Neural progenitor cell (in vitro differentiated cells): ENCODE data around the gene PLP2. TPM values are rescaled to one million over a fixed set of nuclear protein-coding genes. Genes with fewer than 3 reads are reported as not detected.
A peak's percentile ranks its signal among the peaks of the same experiment; 100 is the strongest.
"Not testable (repeated sequence)": the region's sequence is repeated elsewhere in the genome, so short reads cannot be mapped to it uniquely, and the experiment has no call there.

ENCODE experiments used
- DNase-seq: peaks from one replicate; pipeline ENCODE4 v3.0.0-alpha.2; 2016; ENCODE audit warnings: low spot score
- H2AFZ ChIP-seq: fragments of 200-600 bp; sonication (generic); replicated peaks from 2 replicates; pipeline ENCODE4 v1.6.1; 2016; ENCODE audit warnings: antibody characterized with exemption
- H3F3A ChIP-seq: fragments of 200-600 bp; sonication (generic); 2 replicates; pipeline ENCODE4 v1.6.1; 2016; ENCODE audit warnings: antibody characterized with exemption, low read depth
- H3K27ac ChIP-seq: fragments of 200-600 bp; sonication (generic); 2 replicates; pipeline ENCODE4 v1.5.1; 2016; ENCODE audit warnings: mild to moderate bottlenecking
- H3K27me3 ChIP-seq: fragments of 200-600 bp; sonication (generic); 2 replicates; pipeline ENCODE4 v1.6.1; 2016; ENCODE audit warnings: mild to moderate bottlenecking, moderate library complexity
- H3K36me3 ChIP-seq: fragments of 200-600 bp; sonication (generic); 2 replicates; pipeline ENCODE4 v1.5.1; 2016
- H3K4me1 ChIP-seq: fragments of 200-600 bp; sonication (generic); 2 replicates; pipeline ENCODE4 v1.6.1; 2016; ENCODE audit warnings: mixed run types
- H3K4me2 ChIP-seq: fragments of 200-600 bp; sonication (generic); 2 replicates; pipeline ENCODE4 v1.6.1; 2016
- H3K4me3 ChIP-seq: fragments of 200-600 bp; sonication (generic); 2 replicates; pipeline ENCODE4 v1.5.1; 2016
- H3K79me2 ChIP-seq: fragments of 200-600 bp; sonication (generic); 2 replicates; pipeline ENCODE4 v1.6.1; 2016; ENCODE audit warnings: low read depth
- H3K9ac ChIP-seq: fragments of 200-600 bp; sonication (generic); 2 replicates; pipeline ENCODE4 v1.6.1; 2016
- H3K9me3 ChIP-seq: fragments of 200-600 bp; sonication (generic); 2 replicates; pipeline ENCODE4 v1.5.1; 2016; ENCODE audit warnings: low read depth
- H4K20me1 ChIP-seq: fragments of 200-600 bp; sonication (generic); 2 replicates; pipeline ENCODE4 v1.6.1; 2016; ENCODE audit warnings: low read depth
- H3K27ac Mint-ChIP-seq: 3 replicates; pipeline ENCODE4 v1.8.0; 2021; ENCODE audit warnings: mixed read lengths
- H3K27me3 Mint-ChIP-seq: 2 replicates; pipeline ENCODE4 v1.8.0; 2022; ENCODE audit warnings: low read depth, mild to moderate bottlenecking, inconsistent platforms, moderate library complexity, mixed read lengths; ENCODE audit not compliant: insufficient read depth
- H3K36me3 Mint-ChIP-seq: 3 replicates; pipeline ENCODE4 v1.8.0; 2021; ENCODE audit warnings: mixed read lengths
- H3K4me1 Mint-ChIP-seq: 3 replicates; pipeline ENCODE4 v1.8.0; 2021; ENCODE audit warnings: mixed read lengths
- H3K4me3 Mint-ChIP-seq: 3 replicates; pipeline ENCODE4 v1.8.0; 2021; ENCODE audit warnings: mild to moderate bottlenecking, moderate library complexity, mixed read lengths
- H3K9me3 Mint-ChIP-seq: 3 replicates; pipeline ENCODE4 v1.8.0; 2020; ENCODE audit warnings: mixed read lengths
- EZH2 ChIP-seq: fragments of 200-600 bp; sonication (generic); IDR thresholded peaks from 2 replicates; pipeline ENCODE4 v1.6.1; 2017; ENCODE audit warnings: antibody characterized with exemption, mild to moderate bottlenecking, moderate library complexity
- EZH2phosphoT487 ChIP-seq: fragments of 200-600 bp; sonication (generic); IDR thresholded peaks from 2 replicates; pipeline ENCODE4 v1.6.1; 2017; ENCODE audit warnings: antibody characterized with exemption
- total RNA-seq: library from RNA; depleted of rRNA; stranded (reverse); fragments of >200 nt; gene quantifications from 2 replicates; pipeline ENCODE4 v1.2.3, GENCODE V29; 2015; ENCODE audit warnings: low replicate concordance
- TF ChIP-seq, protein P1 (sequence below): fragments of 200-600 bp; sonication (generic); IDR thresholded peaks from 2 replicates; pipeline ENCODE4 v1.5.1; 2017; ENCODE audit warnings: antibody characterized with exemption, mild to moderate bottlenecking

Gene PLP2, protein sequence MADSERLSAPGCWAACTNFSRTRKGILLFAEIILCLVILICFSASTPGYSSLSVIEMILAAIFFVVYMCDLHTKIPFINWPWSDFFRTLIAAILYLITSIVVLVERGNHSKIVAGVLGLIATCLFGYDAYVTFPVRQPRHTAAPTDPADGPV
- 0.13 and 0.46 TPM in 2 replicates for total RNA-seq

DNA sequence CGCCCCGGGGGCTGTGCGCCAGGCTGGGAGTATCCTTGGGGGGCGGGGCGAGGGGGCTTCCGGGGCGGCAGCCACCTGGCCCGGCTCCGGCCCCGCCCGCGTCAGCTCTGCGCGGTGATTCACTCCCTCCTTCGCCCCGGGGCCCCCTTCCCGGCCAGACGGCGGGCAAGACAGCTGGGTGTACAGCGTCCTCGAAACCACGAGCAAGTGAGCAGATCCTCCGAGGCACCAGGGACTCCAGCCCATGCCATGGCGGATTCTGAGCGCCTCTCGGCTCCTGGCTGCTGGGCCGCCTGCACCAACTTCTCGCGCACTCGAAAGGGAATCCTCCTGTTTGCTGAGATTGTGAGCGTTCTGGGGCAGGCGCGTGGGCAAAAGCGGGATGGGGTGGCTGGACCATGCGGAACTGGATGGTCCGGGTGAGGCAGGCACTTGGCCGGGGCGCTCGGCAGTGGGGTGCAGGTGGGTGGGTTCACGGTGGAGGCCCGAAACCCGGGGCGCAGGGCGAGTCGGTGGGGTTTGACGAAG, at the start of gene PLP2:
Gene PLP2, plus strand, starts transcription at position 147 of the 528 bp plus-strand sequence. Its CDS starts 103 bp downstream, at position 250.
- H3K36me3 ChIP-seq: no peaks in the 10 kb centered on the region
- H3K4me3 Mint-ChIP-seq: peak within 1 kb of the TSS; percentile 73
- peaks cover 6% of the 10 kb centered on the region for H3K4me1 Mint-ChIP-seq
- H3K4me1 ChIP-seq: peaks cover 9% of the 10 kb centered on the region
- H3K27me3 Mint-ChIP-seq: peaks cover 28% of the 10 kb centered on the region
- peak; percentile 43 for DNase-seq
- H3F3A ChIP-seq: no peaks in the 10 kb centered on the region
- TF ChIP-seq EZH2phosphoT487: peak; percentile 9
- TF ChIP-seq, protein P1, sequence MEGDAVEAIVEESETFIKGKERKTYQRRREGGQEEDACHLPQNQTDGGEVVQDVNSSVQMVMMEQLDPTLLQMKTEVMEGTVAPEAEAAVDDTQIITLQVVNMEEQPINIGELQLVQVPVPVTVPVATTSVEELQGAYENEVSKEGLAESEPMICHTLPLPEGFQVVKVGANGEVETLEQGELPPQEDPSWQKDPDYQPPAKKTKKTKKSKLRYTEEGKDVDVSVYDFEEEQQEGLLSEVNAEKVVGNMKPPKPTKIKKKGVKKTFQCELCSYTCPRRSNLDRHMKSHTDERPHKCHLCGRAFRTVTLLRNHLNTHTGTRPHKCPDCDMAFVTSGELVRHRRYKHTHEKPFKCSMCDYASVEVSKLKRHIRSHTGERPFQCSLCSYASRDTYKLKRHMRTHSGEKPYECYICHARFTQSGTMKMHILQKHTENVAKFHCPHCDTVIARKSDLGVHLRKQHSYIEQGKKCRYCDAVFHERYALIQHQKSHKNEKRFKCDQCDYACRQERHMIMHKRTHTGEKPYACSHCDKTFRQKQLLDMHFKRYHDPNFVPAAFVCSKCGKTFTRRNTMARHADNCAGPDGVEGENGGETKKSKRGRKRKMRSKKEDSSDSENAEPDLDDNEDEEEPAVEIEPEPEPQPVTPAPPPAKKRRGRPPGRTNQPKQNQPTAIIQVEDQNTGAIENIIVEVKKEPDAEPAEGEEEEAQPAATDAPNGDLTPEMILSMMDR: no peak
- peak; percentile 70 for TF ChIP-seq EZH2
- no peaks in the 10 kb centered on the region for H4K20me1 ChIP-seq
- peaks cover 51% of the 10 kb centered on the region for H3K27me3 ChIP-seq
- H2AFZ ChIP-seq: no peak within 1 kb of the TSS
- peaks cover 7% of the 10 kb centered on the region for H3K36me3 Mint-ChIP-seq
- H3K4me2 ChIP-seq: peak within 1 kb of the TSS; percentile 76
- no peak within 1 kb of the TSS for H3K27ac ChIP-seq
- H3K9me3 Mint-ChIP-seq: peaks cover 32% of the 10 kb centered on the region
- H3K27ac Mint-ChIP-seq: no peak within 1 kb of the TSS
- peak within 1 kb of the TSS; percentile 37 for H3K4me3 ChIP-seq
- no peak within 1 kb of the TSS for H3K9ac ChIP-seq
- no peaks in the 10 kb centered on the region for H3K79me2 ChIP-seq
- no peaks in the 10 kb centered on the region for H3K9me3 ChIP-seq

DNA sequence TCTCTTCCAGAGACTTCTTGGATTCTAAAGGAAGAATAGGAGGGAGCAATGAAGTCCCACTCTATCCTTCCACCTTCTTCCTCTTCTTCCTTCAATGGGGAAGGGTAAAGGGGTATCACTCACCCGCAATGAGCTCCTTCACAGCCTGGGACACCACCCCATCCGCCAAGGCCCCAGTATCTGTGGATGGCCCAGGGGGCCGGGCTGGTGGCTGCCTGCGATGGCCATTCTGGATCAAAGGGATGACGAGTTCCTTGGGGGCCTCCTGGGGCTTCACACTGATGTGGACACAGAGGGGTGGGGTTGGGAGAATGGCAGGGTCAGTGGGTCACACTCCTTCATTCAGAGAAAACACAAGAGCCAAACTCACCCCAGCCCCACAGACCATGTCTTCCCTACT, 49.2 kb upstream of the PLP2 start:
- no peak overlapping the region for H2AFZ ChIP-seq
- H3K4me1 ChIP-seq: no peaks in the 10 kb centered on the region
- H3K27me3 Mint-ChIP-seq: peaks cover 1% of the 10 kb centered on the region

DNA sequence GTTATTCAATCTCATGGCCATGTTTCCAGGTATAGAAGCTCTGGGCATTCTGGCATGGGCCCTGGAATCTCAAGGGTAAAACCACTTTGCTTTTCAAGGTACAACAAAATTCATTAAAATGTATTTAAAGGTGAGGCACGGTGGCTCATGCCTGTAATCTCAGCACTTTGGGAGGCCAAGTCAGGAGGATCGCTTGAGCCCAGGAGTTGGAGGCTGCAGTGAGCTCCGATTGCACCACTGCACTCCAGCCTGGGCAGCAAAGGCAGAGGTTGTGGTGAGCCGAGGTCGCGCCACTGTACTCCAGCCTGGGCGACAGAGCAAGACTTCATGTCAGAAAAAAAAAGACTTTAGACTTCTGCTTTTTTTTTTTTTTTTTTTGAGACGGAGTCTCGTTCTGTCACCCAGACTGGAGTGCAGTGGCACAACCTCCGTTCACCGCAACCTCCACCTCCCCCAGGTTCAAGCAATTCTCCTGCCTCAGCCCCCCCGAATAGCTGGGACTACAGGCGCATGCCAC, 43.9 kb upstream of the PLP2 start:
- H3K4me1 Mint-ChIP-seq, H3K27ac ChIP-seq, H3K79me2 ChIP-seq, H3K9me3 Mint-ChIP-seq, H3K4me2 ChIP-seq, H3K9me3 ChIP-seq, H3K27ac Mint-ChIP-seq, H3K36me3 Mint-ChIP-seq, H3K4me1 ChIP-seq, H2AFZ ChIP-seq, H3K27me3 Mint-ChIP-seq, H4K20me1 ChIP-seq, H3K36me3 ChIP-seq, H3K27me3 ChIP-seq, DNase-seq, H3F3A ChIP-seq, H3K9ac ChIP-seq, H3K4me3 ChIP-seq, H3K4me3 Mint-ChIP-seq: not testable (repeated sequence)

More for the DNA sequence above, 49.2 kb upstream of the PLP2 start:
- H3K9me3 Mint-ChIP-seq: peaks cover 18% of the 10 kb centered on the region
- Histone ChIP-seq H3K4me2 (peak overlapping the region; percentile 78), H3K36me3 (no peaks in the 10 kb centered on the region), H3K4me3 (peak overlapping the region; percentile 88), H3K9me3 (no peaks in the 10 kb centered on the region), H3K27me3 (no peaks in the 10 kb centered on the region), H4K20me1 (no peaks in the 10 kb centered on the region), H3F3A (no peaks in the 10 kb centered on the region), H3K27ac (no peak overlapping the region), H3K9ac (no peak overlapping the region), H3K79me2 (peaks cover 13% of the 10 kb centered on the region)
- H3K27ac Mint-ChIP-seq: no peak overlapping the region
- peaks cover 9% of the 10 kb centered on the region for H3K36me3 Mint-ChIP-seq
- no peak for TF ChIP-seq EZH2
- TF ChIP-seq, protein P1: no peak
- no peak for TF ChIP-seq EZH2phosphoT487
- no peak for DNase-seq
- peaks cover 4% of the 10 kb centered on the region for H3K4me1 Mint-ChIP-seq
- peak overlapping the region; percentile 93 for H3K4me3 Mint-ChIP-seq

DNA sequence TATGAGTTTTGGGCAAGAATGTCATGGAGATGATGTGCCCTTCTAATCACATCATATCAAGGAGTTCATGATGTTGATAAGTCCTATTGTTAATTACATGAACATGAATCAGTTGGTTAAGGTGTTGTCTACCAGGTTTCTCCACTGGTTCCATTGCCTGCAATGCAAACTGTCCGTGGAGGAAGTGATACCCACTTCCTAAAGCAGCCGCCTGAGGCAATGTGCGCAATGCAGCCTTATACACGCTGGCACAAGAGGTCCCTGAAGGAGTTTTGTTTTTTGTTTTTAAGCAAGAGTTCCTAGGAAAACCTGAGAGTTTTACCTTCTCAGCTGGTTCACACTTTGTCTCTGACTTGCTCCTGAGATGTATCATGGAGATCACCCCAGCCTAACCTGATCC, 42.3 kb upstream of the PLP2 start:
- Histone ChIP-seq H3K36me3 (no peaks in the 10 kb centered on the region), H3K4me3 (no peak overlapping the region), H3K4me1 (no peaks in the 10 kb centered on the region), H2AFZ (no peak overlapping the region), H3K9me3 (no peaks in the 10 kb centered on the region), H3F3A (no peaks in the 10 kb centered on the region), H3K4me2 (no peak overlapping the region), H4K20me1 (no peaks in the 10 kb centered on the region), H3K79me2 (no peaks in the 10 kb centered on the region), H3K27ac (no peak overlapping the region), H3K27me3 (no peaks in the 10 kb centered on the region), H3K9ac (no peak overlapping the region)
- H3K9me3 Mint-ChIP-seq: peaks cover 2% of the 10 kb centered on the region
- no peak overlapping the region for H3K27ac Mint-ChIP-seq
- TF ChIP-seq EZH2phosphoT487 (no peak), EZH2 (no peak)
- TF ChIP-seq, protein P1: no peak
- no peaks in the 10 kb centered on the region for H3K4me1 Mint-ChIP-seq
- no peaks in the 10 kb centered on the region for H3K36me3 Mint-ChIP-seq
- H3K27me3 Mint-ChIP-seq: no peaks in the 10 kb centered on the region
- DNase-seq: no peak
- no peak overlapping the region for H3K4me3 Mint-ChIP-seq

DNA sequence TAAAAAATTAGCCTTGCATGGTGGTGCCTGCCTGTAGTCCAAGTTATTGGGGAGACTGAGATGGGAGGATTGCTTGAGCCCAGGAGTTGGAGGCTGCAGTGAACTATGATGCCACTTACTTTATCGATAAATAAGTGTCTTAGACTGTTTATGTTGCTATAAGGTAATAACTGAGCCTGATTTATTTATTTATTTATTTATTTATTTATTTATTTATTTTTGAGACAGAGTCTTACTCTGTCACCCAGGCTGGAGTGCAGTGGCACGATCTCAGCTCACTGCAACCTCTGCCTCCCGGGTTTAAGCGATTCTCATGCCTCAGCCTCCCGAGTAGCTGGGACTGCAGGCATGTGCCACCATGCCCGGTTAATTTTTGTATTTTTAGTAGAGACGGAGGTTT, 39.4 kb upstream of the PLP2 start:
- not testable (repeated sequence) for H3K4me2 ChIP-seq, H3K4me1 Mint-ChIP-seq, H3K4me3 Mint-ChIP-seq, H4K20me1 ChIP-seq, H2AFZ ChIP-seq, H3K27me3 ChIP-seq, H3K27ac Mint-ChIP-seq, H3K27me3 Mint-ChIP-seq, H3F3A ChIP-seq, H3K36me3 Mint-ChIP-seq, H3K9ac ChIP-seq, H3K4me1 ChIP-seq, H3K9me3 Mint-ChIP-seq, H3K36me3 ChIP-seq, H3K79me2 ChIP-seq, H3K4me3 ChIP-seq, H3K9me3 ChIP-seq, DNase-seq, H3K27ac ChIP-seq
